K562 (cell line): ENCODE measurements around the gene FASTK. TPM values are rescaled to one million over a fixed set of nuclear protein-coding genes. Genes with fewer than 3 reads are reported as not detected.

ENCODE experiments used
- ATAC-seq: fragments of 200-7000 bp; cut with Tn5 transposase; 3 replicates; pipeline ENCODE4 v1.9.1; 2020; ENCODE audit warnings: moderate library complexity
- BruUV-seq: library from RNA; stranded (reverse); fragments of 400-500 nt; replicated peaks from 2 replicates; lab custom pipeline; 2021; lab: Mats Ljungman, UMichigan
- CTCF ChIA-PET: fragments of 300-600 bp; formaldehyde crosslinking; extraction: SDS; loops from one replicate; lab custom pipeline; 2021; ENCODE audit warnings: low intra/inter-chr PET ratio; lab: Yijun Ruan, JAX
- POLR2A ChIA-PET: fragments of 300-600, 350-650 bp; sonication (Branson Sonifier 250); formaldehyde crosslinking; extraction: SDS; loops from one replicate; lab custom pipeline; 2021; ENCODE audit warnings: antibody characterized with exemption, inconsistent platforms; lab: Yijun Ruan, JAX
- DNase-seq, 4 experiments: peaks; one replicate each; pipeline versions ENCODE4 v3.0.0 to v3.0.0-alpha.2; 2011 to 2018; ENCODE audit warnings: low spot score in 3 of 4, mixed read lengths in 3 of 4; ENCODE audit errors: extremely low read depth in 1 of 4
- FAIRE-seq: peaks from 2 replicates; lab custom pipeline; 2011; peaks lifted over from hg19 to GRCh38; lab: Jason Lieb, UNC
- H2AFZ ChIP-seq: 2 replicates; pipeline ENCODE4 v1.6.0; 2011; ENCODE audit warnings: low read depth, low read length, control low read depth, inconsistent platforms
- H3K27ac ChIP-seq: fragments of 200-600 bp; 3 replicates; pipeline ENCODE4 v1.8.0; 2011; ENCODE audit warnings: low read depth, mild to moderate bottlenecking, control low read depth, inconsistent platforms, low read length, moderate library complexity, mixed read lengths; ENCODE audit errors: extremely low read depth
- H3K27me3 ChIP-seq, 2 experiments: fragments of 300-600 bp in 1 of 2; 2 replicates in 1 of 2; 3 replicates in 1 of 2; pipeline versions ENCODE4 v1.6.0 to v1.8.0; 2011; ENCODE audit warnings: inconsistent platforms in 2 of 2, low read length in 2 of 2, mild to moderate bottlenecking in 1 of 2, mixed read lengths in 1 of 2, moderate library complexity in 1 of 2; ENCODE audit not compliant: control insufficient read depth in 2 of 2, insufficient read depth in 2 of 2
- H3K36me3 ChIP-seq: fragments of 300-600 bp; 3 replicates; pipeline ENCODE4 v1.8.0; 2011; ENCODE audit warnings: mild to moderate bottlenecking, low read length, inconsistent platforms; ENCODE audit not compliant: control insufficient read depth, insufficient read depth
- H3K4me1 ChIP-seq, 2 experiments: fragments of 200-600 bp in 1 of 2; replicated peaks in 1 of 2; 2 replicates in 1 of 2; 3 replicates in 1 of 2; pipeline versions ENCODE4 v1.5.1 to v1.8.0; 2011; ENCODE audit warnings: inconsistent platforms in 2 of 2, low read length in 2 of 2, mild to moderate bottlenecking in 1 of 2, mixed read lengths in 1 of 2, moderate library complexity in 1 of 2; ENCODE audit not compliant: control insufficient read depth in 2 of 2, insufficient read depth in 2 of 2
- H3K4me2 ChIP-seq: 2 replicates; pipeline ENCODE4 v1.6.1; 2011; ENCODE audit warnings: low read length, control low read depth, inconsistent platforms, mixed read lengths; ENCODE audit not compliant: insufficient read depth
- H3K4me3 ChIP-seq: fragments of 200-600 bp; sonication (generic), shearing (Covaris generic); 2 replicates; pipeline ENCODE4 v1.5.1; 2016; ENCODE audit warnings: control low read depth, inconsistent platforms
- H3K79me2 ChIP-seq: fragments of 200-600 bp; 3 replicates; pipeline ENCODE4 v1.8.0; 2011; ENCODE audit warnings: low read length, inconsistent platforms; ENCODE audit not compliant: control insufficient read depth, insufficient read depth
- H3K9ac ChIP-seq, 2 experiments: 2 replicates each; pipeline versions ENCODE4 v1.6.0 to v1.6.1; 2011; ENCODE audit warnings: low read depth in 2 of 2, low read length in 2 of 2, control low read depth in 1 of 2, inconsistent platforms in 1 of 2, mild to moderate bottlenecking in 1 of 2, mixed read lengths in 1 of 2; ENCODE audit not compliant: insufficient read depth in 1 of 2
- H3K9me1 ChIP-seq: one replicate; pipeline ENCODE4 v1.6.0; 2011; ENCODE audit warnings: inconsistent platforms, mild to moderate bottlenecking, low read length, moderate library complexity; ENCODE audit not compliant: control insufficient read depth, insufficient read depth
- H3K9me3 ChIP-seq: replicated peaks from 2 replicates; pipeline ENCODE4 v1.5.1; 2011; ENCODE audit warnings: low read depth, low read length, inconsistent platforms; ENCODE audit not compliant: control insufficient read depth, insufficient read depth
- H4K20me1 ChIP-seq: replicated peaks from 2 replicates; pipeline ENCODE4 v1.6.1; 2011; ENCODE audit warnings: low read length, inconsistent platforms, mixed read lengths; ENCODE audit not compliant: control insufficient read depth, insufficient read depth
- ADNP ChIP-seq: fragments of 200-800 bp; sonication (Bioruptor generic); IDR thresholded peaks from 2 replicates; pipeline ENCODE4 v1.6.1; 2016; ENCODE audit warnings: missing genetic modification characterization, missing compliant biosample characterization
- ARNT ChIP-seq, 2 experiments: fragments of 450-650 bp; IDR thresholded peaks; 2 replicates each; pipeline ENCODE4 v1.6.1; 2016; ENCODE audit warnings: mild to moderate bottlenecking in 1 of 2
- GABPA ChIP-seq: fragments of 200-800 bp; sonication (Bioruptor generic); conservative IDR thresholded peaks from 2 replicates; pipeline ENCODE4 v1.6.1; 2016; ENCODE audit warnings: low read depth, missing genetic modification characterization, missing compliant biosample characterization
- KAT2B ChIP-seq: IDR thresholded peaks from one replicate; pipeline ENCODE4 v1.6.1; 2012; ENCODE audit warnings: low read depth, mild to moderate bottlenecking, control low read depth, inconsistent platforms, low read length, moderate library complexity
- RERE ChIP-seq: sonication (generic); formaldehyde crosslinking; IDR thresholded peaks from 2 replicates; pipeline ENCODE4 v1.8.0; 2023; ENCODE audit warnings: missing genetic modification reagents, mild to moderate bottlenecking, borderline replicate concordance
- YY1 ChIP-seq, 3 experiments: IDR thresholded peaks; 2 replicates each; pipeline ENCODE4 v1.6.1; 2011; ENCODE audit warnings: low read length in 2 of 3, mild to moderate bottlenecking in 2 of 3, moderate library complexity in 2 of 3, borderline replicate concordance in 1 of 3, control low read depth in 1 of 3, low read depth in 1 of 3; ENCODE audit not compliant: insufficient read depth in 3 of 3, insufficient replicate concordance in 2 of 3, control insufficient read depth in 1 of 3, insufficient read length in 1 of 3; ENCODE audit errors: extremely low read depth in 1 of 3
- ZHX1 ChIP-seq: fragments of 150-350 bp; conservative IDR thresholded peaks from 2 replicates; pipeline ENCODE4 v1.6.1; 2014; ENCODE audit warnings: low read length
- ZNF3 ChIP-seq: fragments of 250-450 bp; sonication (Bioruptor Pico); IDR thresholded peaks from 2 replicates; pipeline ENCODE4 v1.5.0; 2021; ENCODE audit warnings: mild to moderate bottlenecking, moderate library complexity
- WGBS: fragments of 100-300 bp; shearing (Covaris generic); methylation state at CpG from one replicate; pipeline ENCODE4 v1.1.6; 2016; ENCODE audit warnings: low coverage, mixed read lengths; ENCODE audit not compliant: insufficient coverage; ENCODE audit errors: missing lambda C conversion rate; 5-methylcytosine and 5-hydroxymethylcytosine counted together
- in situ Hi-C: fragments of 300-500 bp; cut with MboI; formaldehyde crosslinking; loops from 4 replicates; pipeline ENCODE4 v1.15.0; 2018; ENCODE audit warnings: inconsistent platforms, mixed read lengths
- intact Hi-C: fragments of 100-400 bp; cut with micrococcal nuclease; formaldehyde crosslinking; loops from 2 replicates; pipeline ENCODE4 v1.14.2; 2022
- polyA plus RNA-seq, 8 experiments: library from polyadenylated mRNA; depleted of rRNA in 4 of 8; stranded (reverse) in 5 of 8; unstranded in 3 of 8; fragments of >200 nt; fragmentation: Nextera tagmentation in 2 of 8; fragmentation: Illumina TruSeq in 1 of 8; extraction: Ambion mirVana in 2 of 8; extraction: Trizol in 1 of 8; gene quantifications; 2 replicates each; pipeline versions ENCODE4 v1.2.1 to v1.2.3, GENCODE V29; 2011 to 2014; ENCODE audit warnings: inconsistent platforms in 1 of 8, missing spikeins in 1 of 8
- total RNA-seq, 7 experiments: library from RNA; depleted of rRNA in 6 of 7; stranded (reverse); fragments of >200 nt in 6 of 7; fragmentation: Illumina TruSeq in 2 of 7; extraction: Trizol in 2 of 7; gene quantifications; 2 replicates each; pipeline versions ENCODE4 v1.2.1 to v1.2.3, GENCODE V29; 2011 to 2021; ENCODE audit warnings: low replicate concordance in 1 of 7

FASTK gene
- total and polyA plus RNA-seq, 9 of the 15 experiments (the other 6 are each of a cell fraction or from before 2014, with no cell fraction given), result 0.51 to 150 (median 48.2) TPM

- TF ChIP-seq RERE (CRISPR knock-in tag), result no peak
Measured at GRCh38 chr7:151129960-151130591, 49.5 kb upstream of the FASTK start (continued).

GRCh38 chr7:151129117-151129959, 48.7 kb upstream of the FASTK start:
- CTCF ChIA-PET, result no interaction called here
- 88% methylated on average over 26 of the region's 28 CpGs for WGBS
- no peak for TF ChIP-seq ZHX1
- TF ChIP-seq GABPA, result no peak
- TF ChIP-seq ADNP (tag), result no peak
- no peak for TF ChIP-seq KAT2B
- no peak for TF ChIP-seq ZNF3 (CRISPR knock-in tag)
- no peak for TF ChIP-seq ARNT (IDR thresholded peaks at IDR 0.05)
- TF ChIP-seq YY1 (IDR thresholded peaks at IDR 0.05; ENCODE audit: borderline replicate concordance in 1 of 3, control insufficient read depth in 1 of 3, extremely low read depth in 1 of 3, insufficient read depth in 3 of 3, insufficient read length in 1 of 3, insufficient replicate concordance in 2 of 3, low read depth in 1 of 3, low read length in 2 of 3), result no peak

More at GRCh38 chr7:151129117-151129959, 48.7 kb upstream of the FASTK start:
- peaks cover 7% of the 10 kb centered on the region; the same call in 2 of the 3 replicates for H3K79me2 ChIP-seq
- peaks cover 95% of the 10 kb centered on the region for H3K36me3 ChIP-seq
- no peak overlapping the region for H3K4me3 ChIP-seq
- H3K9ac ChIP-seq, result peak overlapping the region in 1 of 2 experiments; percentile 36; a peak in 1 of 4 replicates
- no peak for FAIRE-seq
- peaks cover 0 to 24% of the 10 kb centered on the region in 2 experiments; a peak in 1 of 5 replicates for H3K4me1 ChIP-seq
- POLR2A ChIA-PET, result interaction anchor here (0.6 to 2.0 kb wide), 8 partner anchors 9 to 1971 kb away, joined by 3 to 5 read pairs (median 3); no protein-coding TSS in a partner anchor
- DNase-seq, result no peak
- in situ Hi-C loops (no loop called here), intact Hi-C loops (no loop called here)
- H3K9me3 ChIP-seq, result no peaks in the 10 kb centered on the region
- H3K4me2 ChIP-seq, result no peak overlapping the region
- no TSS peak for BruUV-seq
- peaks cover 10% of the 10 kb centered on the region for H4K20me1 ChIP-seq
- no peak for ATAC-seq
- peaks cover 5% of the 10 kb centered on the region for H3K9me1 ChIP-seq
- H3K27me3 ChIP-seq, result no peaks in the 10 kb centered on the region; a peak in 1 of 5 replicates
- no peak overlapping the region for H2AFZ ChIP-seq
- H3K27ac ChIP-seq, result no peak overlapping the region
